C1 segment of cervical spinal cord (tissue), 14 donors: Measurements from ENCODE around the gene PCDH9.
A peak's percentile ranks its signal among the peaks of the same experiment; 100 is the strongest.
"Not testable (repeated sequence)": the region's sequence is repeated elsewhere in the genome, so short reads cannot be mapped to it uniquely, and the experiment has no call there.

Experiments
- DNase-seq, 14 donors: peaks; one replicate each; lab custom pipeline; 2025; lab: John Stamatoyannopoulos, UW

The PCDH9 gene

GRCh38 chr13:67130444-67130843, 99.7 kb downstream of the PCDH9 start:
- no peak for DNase-seq

DNA sequence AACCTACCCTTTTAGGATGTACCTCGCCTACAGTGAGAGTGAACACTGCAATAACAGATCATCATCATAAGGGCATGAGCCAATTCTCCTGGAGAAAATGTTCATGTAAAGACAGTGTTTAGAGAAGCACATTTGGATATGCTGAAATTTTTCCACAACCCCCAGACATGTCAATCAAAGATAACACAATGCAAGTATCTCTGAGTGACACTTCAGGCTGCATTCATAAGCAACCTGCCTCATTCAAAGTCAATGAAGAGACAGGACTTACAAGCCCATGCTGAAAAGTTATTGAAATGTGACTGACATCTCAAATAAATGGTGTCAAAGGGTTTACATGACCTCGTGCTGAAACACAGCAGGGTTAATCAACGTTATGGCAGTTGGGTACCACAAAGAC, 102.0 kb downstream of the PCDH9 start:
- no peak for DNase-seq

DNA sequence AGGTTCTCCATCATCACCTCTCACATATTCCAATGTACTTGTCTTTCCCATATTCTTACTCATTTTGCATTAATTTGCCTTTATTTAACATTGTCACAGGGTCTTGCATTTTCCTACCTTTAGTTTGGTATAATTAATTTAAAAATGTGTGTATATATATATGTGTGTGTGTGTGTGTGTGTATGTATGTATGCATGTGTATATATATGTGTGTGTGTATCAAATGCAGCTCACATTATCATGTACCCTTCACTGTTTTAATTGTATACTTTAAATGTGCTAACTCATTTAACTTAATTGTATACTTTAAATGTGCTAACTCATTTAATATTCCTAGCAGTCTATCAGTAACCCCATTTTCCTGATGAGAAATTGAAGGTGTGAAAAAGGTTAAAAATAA, 104.5 kb downstream of the PCDH9 start:
- no peak for DNase-seq

DNA sequence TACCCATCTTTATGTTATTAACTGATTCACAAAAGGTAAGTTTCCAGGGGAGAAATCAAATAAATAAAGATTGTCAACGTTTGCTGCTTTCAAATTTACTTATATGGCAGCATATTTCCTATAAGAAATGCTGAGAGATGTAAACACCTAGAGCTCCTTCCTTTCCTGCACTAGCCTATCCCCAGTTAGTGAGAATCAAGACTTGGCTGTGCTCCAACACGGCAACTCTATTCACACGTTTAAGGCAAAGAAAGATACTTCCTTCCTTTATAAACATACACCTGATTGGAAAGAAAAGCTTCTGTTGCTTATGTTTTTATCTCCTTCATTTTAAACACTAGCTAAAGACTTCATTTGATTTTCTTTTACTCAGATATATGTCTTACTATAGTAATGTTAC, 107.0 kb downstream of the PCDH9 start:
- DNase-seq: no peak

DNA sequence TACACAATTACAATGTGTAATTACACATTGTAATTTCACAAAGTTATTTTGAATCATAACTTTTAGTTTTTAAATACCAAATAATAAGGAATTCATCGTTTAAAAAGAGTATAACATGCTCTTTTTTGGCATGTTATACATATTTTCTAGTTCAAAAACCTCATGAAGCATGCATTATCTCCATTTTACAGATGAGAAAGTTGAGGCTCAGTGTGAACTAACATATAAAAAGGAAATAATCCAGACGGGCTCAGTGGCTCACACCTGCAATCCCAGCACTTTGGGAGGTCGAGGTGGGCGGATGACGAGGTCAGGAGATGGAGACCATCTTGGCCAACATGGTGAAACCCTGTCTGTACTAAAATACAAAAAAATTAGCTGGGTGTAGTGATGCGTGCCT, 107.9 kb downstream of the PCDH9 start:
- DNase-seq: no peak

DNA sequence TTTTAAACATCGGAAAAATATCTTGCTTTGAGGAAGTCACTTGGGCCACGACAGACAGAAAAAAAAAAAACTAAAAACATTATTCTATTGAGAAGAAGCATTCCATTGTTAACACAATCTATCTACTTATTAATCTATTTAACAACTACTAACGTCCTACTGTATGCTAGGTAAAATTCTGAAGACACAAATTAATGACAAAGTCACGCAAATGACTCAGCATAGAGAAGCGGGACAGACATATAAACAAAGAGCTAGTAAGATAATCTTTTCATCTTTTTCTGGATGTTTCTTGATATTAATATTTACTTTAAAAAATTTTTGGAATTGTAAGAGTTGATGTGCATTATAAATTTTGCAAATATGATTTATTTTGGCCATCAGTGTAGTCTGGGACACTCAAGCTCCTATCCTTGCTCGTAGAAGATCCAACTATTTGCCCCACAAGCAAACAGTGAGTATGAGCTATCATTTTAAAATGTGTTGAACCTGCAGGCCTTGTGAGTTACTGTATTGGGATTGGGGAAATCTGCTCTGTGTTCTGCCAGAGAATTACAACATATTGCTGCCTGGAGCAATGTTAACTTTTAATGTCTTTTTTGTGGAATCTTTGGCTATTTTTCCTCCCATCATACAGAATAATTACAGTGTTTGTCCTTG, 109.1 kb downstream of the PCDH9 start:
- DNase-seq: no peak

DNA sequence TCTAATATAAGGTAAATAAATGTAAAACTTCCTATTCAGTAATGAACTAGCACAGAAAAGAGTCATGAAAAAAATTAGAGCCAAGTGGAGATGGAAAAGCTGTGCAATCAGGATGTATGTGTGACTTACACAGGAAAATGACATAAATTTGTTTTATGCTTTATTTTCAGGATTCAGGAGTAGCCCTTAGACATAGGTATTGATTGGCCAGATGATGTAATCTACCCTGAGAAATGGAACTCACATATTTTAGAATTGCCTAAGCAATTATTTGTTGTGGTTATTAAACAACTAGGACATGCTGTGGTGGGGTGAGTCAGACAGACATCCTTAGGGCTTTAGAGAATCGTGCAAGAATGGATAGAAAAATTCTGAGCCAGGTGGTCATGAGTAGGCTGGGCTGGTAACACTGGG, 110.6 kb downstream of the PCDH9 start:
- no peak for DNase-seq

DNA sequence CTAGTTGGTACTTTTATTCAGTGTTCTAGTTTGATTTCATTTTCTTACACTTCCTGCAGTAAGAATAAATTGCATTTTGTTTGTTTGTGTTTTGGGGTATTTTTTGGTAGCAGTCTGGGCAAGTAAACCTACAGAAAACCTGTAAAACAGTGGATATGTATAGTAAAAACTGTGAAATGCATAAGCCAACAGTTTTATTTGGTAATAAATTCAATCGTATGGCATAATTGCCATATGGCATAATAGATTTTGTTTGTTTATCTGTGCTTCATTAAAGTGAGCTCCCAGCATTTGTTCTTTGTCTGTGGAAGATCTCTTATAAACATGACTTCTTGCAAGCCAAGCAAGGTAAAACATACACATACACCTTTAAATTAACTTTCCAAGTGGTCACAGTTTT, 111.9 kb downstream of the PCDH9 start:
- DNase-seq: no peak

DNA sequence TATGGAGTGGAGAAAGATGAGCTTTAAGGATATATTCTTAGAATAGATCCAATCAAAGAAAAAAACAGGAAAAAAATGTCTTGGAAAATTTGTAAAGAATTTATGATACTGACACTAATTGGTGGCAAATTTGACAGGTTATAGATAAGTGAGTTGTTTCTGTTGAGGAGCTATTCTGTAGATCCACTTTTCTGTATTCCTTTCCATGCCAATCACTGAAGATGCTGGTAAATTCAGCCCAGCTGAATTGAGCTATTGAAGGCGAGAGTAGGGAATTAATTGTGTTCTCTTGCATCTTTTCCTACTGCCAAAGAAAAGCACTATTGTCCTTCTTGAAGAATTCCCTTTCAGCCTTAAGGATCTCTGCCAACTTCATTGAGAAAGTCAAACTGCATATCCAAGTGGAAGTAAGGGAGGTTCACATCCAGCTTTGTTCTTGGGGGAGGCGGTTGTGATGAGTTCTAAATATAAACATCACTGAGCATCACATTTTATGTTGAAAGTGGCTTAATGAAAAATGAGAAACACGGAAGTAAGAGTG, 113.1 kb downstream of the PCDH9 start:
- no peak for DNase-seq

DNA sequence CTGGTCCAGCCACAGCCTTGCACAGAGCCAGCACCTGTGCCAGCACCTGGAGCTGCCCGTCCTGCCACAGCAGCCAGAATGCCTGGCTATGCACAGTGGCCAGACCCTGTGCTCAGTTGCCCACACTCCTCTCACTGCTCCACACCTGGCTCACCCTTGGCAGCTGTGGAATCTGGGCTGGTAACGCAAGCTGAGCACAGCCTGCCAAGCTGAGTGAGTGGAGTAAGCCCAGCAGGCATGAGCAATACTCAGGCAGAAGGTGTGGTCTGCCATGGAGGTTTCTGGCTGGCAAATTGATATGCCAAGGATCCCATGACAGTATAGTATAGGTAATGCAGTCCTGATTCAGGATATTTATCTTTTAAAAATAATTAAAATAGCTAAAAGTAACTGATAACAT, 122.2 kb downstream of the PCDH9 start:
- no peak for DNase-seq

DNA sequence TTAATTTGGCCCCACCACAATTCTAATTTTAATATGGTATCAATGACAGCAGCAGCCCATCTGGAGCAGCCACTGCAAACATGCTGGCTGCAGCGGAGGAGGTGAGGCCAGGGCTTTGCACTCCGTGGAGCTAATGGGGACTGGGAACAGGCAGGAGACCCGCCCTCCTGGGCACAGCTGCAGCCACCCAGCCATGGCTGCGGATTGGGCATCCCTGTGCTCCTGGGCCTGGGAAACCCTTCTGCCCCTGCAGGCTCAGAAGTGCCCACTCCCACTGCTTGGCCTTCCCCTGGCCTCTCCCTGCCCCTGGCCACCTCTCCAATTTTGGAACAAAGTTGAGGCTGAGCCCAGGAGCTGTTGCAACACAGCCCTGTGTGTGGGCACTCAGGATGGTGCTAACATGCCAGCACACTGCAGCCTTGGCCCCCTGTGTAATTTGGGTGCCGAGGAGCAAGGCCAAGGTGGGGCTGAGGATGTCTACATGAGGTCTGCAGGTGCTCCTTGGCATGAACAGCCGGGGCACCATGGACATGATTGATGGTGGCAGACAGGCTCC, 123.6 kb downstream of the PCDH9 start:
- DNase-seq: no peak

DNA sequence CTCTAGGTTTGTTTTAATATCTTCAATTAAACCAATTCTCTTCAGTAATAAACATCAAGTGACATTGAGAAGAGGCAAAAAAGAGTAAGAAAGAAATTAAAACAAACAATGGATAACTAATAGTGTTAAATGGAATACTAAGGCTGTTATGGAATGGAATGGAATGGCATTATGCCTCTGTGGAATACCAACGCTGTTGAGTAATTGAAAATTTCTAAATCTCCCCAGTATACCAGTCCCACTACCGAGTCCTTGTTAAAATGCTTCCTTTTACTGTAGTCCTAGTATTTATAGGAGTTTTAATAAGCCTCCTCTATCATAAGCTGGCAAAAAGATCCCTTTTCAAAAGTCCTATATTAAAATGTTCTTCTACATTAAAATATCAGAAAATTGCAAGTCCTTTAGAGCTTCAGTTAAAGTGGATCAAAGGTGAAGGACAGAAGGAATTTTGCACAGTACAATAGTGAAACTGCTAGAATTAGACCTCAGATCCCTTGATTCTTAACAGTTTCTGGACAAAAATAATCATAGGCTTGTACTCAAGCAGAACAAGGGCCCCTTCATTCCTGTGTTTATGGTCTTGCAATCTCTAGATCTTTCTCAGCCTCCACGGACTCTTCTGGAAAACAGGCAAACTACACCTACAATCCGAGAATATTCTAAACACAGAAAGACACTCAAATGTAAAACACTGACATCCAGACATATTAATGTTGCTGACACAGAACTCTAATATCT, 128.2 kb downstream of the PCDH9 start:
- DNase-seq: peak in 3 of 14 donors; percentile 25 to 38 (median 28)

DNA sequence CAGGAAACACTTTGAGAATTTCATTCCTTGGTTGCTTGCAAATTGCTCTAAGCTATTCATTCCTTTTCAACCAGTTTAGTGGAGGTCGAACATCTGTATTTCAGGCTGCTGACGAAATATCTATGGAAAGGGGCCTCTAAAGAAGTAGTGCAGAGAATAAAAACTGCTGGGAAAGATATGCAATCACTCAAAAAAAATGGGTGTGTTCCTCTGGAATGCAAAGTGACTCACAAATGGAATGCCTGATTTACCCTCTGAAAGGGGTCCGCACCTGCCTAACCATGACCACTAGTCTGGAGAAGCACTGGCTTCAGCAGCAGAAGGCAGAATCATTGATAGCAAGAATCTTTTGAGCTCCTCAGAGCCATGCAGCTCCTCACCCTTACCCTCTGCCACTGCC, 129.4 kb downstream of the PCDH9 start:
- DNase-seq: no peak

GRCh38 chr13:67099494-67099893, 130.6 kb downstream of the PCDH9 start:
- DNase-seq: no peak

- no peak for DNase-seq
Measured at GRCh38 chr13:67097892-67098452, 132.2 kb downstream of the PCDH9 start.

DNA sequence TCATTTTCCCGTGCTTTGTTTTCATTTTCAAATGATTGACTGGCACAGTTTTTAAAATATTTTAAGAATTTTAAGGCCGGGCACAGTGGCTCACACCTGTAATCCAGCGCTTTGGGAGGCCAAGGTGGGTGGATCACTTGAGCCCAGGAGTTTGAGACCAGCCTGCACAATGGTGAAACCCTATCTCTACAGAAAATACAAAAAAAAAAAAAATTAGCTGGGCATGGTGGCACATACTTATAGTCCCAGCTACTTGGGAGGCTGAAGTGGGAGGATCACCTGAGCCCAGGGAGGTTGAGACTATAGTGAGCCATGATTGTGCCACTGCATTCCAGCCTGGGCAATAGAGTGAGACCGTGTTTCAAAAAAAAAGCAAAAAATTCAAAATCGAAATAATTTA, 133.2 kb downstream of the PCDH9 start:
- DNase-seq: not testable (repeated sequence)

DNA sequence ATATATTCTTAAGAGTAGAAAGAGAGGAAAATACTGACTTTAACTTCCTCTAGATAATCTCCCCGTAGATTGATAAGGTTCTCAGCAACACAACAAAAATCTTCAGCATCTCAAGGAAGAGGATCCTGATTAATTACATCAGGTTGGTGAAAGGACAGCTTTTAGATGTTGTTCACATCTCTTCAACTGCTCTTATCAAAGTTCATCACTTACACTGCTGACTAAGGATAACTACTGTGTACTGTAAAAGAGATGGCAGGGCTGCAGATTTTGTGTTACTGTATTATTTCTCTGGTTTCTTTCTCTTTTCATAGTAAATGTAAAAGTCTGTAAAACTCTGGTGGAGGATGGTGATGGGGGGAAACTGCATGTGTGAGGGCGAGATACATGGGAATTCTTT, 133.7 kb downstream of the PCDH9 start:
- no peak for DNase-seq

GRCh38 chr13:67095621-67096020, 134.5 kb downstream of the PCDH9 start:
- DNase-seq: no peak

- no peak for DNase-seq
Measured at GRCh38 chr13:67094952-67095351, 135.2 kb downstream of the PCDH9 start.

- no peak for DNase-seq
Measured at GRCh38 chr13:67094078-67094477, 136.1 kb downstream of the PCDH9 start.

- DNase-seq: no peak
Measured at GRCh38 chr13:67091603-67092002, 138.5 kb downstream of the PCDH9 start.

GRCh38 chr13:67090856-67091255, 139.3 kb downstream of the PCDH9 start:
- no peak for DNase-seq

- DNase-seq: peak in 1 of 14 donors; percentile 6
Measured at GRCh38 chr13:67087527-67087926, 142.6 kb downstream of the PCDH9 start.
